Measurements from ENCODE around the gene STAG1.
"Not testable (repeated sequence)": the region's sequence is repeated elsewhere in the genome, so short reads cannot be mapped to it uniquely, and the experiment has no call there.

Gene STAG1

GRCh38 chr3:136428167-136428566 lies 324.0 kb downstream of the STAG1 start:
- in situ Hi-C loops (cut with MboI; ENCODE audit: low sequenced_read_pairs) = no loop called here

- in situ Hi-C loops (cut with MboI; ENCODE audit: low sequenced_read_pairs) = no loop called here
These were observed 324.9 kb downstream of the STAG1 start for GRCh38 chr3:136427236-136427635.

GRCh38 chr3:136414476-136414875 lies 337.7 kb downstream of the STAG1 start:
- in situ Hi-C loops (cut with MboI; ENCODE audit: low sequenced_read_pairs) = no loop called here

GRCh38 chr3:136412307-136412706 lies 339.9 kb downstream of the STAG1 start:
- in situ Hi-C loops (cut with MboI; ENCODE audit: low sequenced_read_pairs) = no loop called here

GRCh38 chr3:136409549-136409948 lies 342.6 kb downstream of the STAG1 start:
- in situ Hi-C loops (cut with MboI; ENCODE audit: low sequenced_read_pairs) = no loop called here

- in situ Hi-C loops (cut with MboI; ENCODE audit: low sequenced_read_pairs) = no loop called here
These were observed 348.1 kb downstream of the STAG1 start for GRCh38 chr3:136404056-136404455.

GRCh38 chr3:136396916-136397315 lies 355.3 kb downstream of the STAG1 start:
- in situ Hi-C loops (cut with MboI; ENCODE audit: low sequenced_read_pairs) = no loop called here

- in situ Hi-C loops (cut with MboI; ENCODE audit: low sequenced_read_pairs) = no loop called here
These were observed 361.6 kb downstream of the STAG1 start for GRCh38 chr3:136390574-136390973.

- in situ Hi-C loops (cut with MboI; ENCODE audit: low sequenced_read_pairs) = no loop called here
These were observed 365.1 kb downstream of the STAG1 start for GRCh38 chr3:136387031-136387430.

- in situ Hi-C loops (cut with MboI; ENCODE audit: low sequenced_read_pairs) = no loop called here
These were observed 366.7 kb downstream of the STAG1 start for GRCh38 chr3:136385457-136385856.

GRCh38 chr3:136381051-136381450 lies 371.1 kb downstream of the STAG1 start:
- in situ Hi-C loops (cut with MboI; ENCODE audit: low sequenced_read_pairs) = no loop called here

GRCh38 chr3:136380530-136380929 lies 371.6 kb downstream of the STAG1 start:
- in situ Hi-C loops (cut with MboI; ENCODE audit: low sequenced_read_pairs) = no loop called here

- in situ Hi-C loops (cut with MboI; ENCODE audit: low sequenced_read_pairs) = no loop called here
These were observed 374.2 kb downstream of the STAG1 start for GRCh38 chr3:136378011-136378410.

- in situ Hi-C loops (cut with MboI; ENCODE audit: low sequenced_read_pairs) = no loop called here
These were observed 374.7 kb downstream of the STAG1 start for GRCh38 chr3:136377508-136377907.

- in situ Hi-C loops (cut with MboI; ENCODE audit: low sequenced_read_pairs) = not testable (repeated sequence)
These were observed 376.4 kb downstream of the STAG1 start for GRCh38 chr3:136375800-136376199.

GRCh38 chr3:136366289-136366688 lies 385.9 kb downstream of the STAG1 start:
- in situ Hi-C loops (cut with MboI; ENCODE audit: low sequenced_read_pairs) = no loop called here

GRCh38 chr3:136353461-136353860 lies 398.7 kb downstream of the STAG1 start:
- in situ Hi-C loops (cut with MboI; ENCODE audit: low sequenced_read_pairs) = no loop called here

GRCh38 chr3:136351905-136352304 lies 400.3 kb downstream of the STAG1 start:
- in situ Hi-C loops (cut with MboI; ENCODE audit: low sequenced_read_pairs) = no loop called here

- in situ Hi-C loops (cut with MboI; ENCODE audit: low sequenced_read_pairs) = no loop called here
These were observed 400.8 kb downstream of the STAG1 start for GRCh38 chr3:136351351-136351750.

- in situ Hi-C loops (cut with MboI; ENCODE audit: low sequenced_read_pairs) = no loop called here
These were observed 401.6 kb downstream of the STAG1 start for GRCh38 chr3:136350557-136350956.

- in situ Hi-C loops (cut with MboI; ENCODE audit: low sequenced_read_pairs) = no loop called here
These were observed 402.0 kb downstream of the STAG1 start for GRCh38 chr3:136350132-136350531.

- in situ Hi-C loops (cut with MboI; ENCODE audit: low sequenced_read_pairs) = no loop called here
These were observed 405.7 kb downstream of the STAG1 start for GRCh38 chr3:136346486-136346885.

- in situ Hi-C loops (cut with MboI; ENCODE audit: low sequenced_read_pairs) = no loop called here
These were observed 408.2 kb downstream of the STAG1 start for GRCh38 chr3:136343873-136344555.
